GM06990 (cell line): Measurements from ENCODE around the gene CDK5R1.

Experiments used
- DNase-seq: peaks from one replicate; pipeline ENCODE4 v3.0.0-alpha.2; 2011; ENCODE audit not compliant: insufficient read length; ENCODE audit errors: extremely low read depth
- H3K27me3 ChIP-seq: replicated peaks from 2 replicates; pipeline ENCODE4 v1.6.0; 2011; ENCODE audit warnings: low read length; ENCODE audit not compliant: control insufficient read depth, insufficient read depth
- H3K36me3 ChIP-seq: 2 replicates; pipeline ENCODE4 v1.5.1; 2011; ENCODE audit warnings: low read length; ENCODE audit not compliant: control insufficient read depth, insufficient read depth
- H3K4me3 ChIP-seq: replicated peaks from 2 replicates; pipeline ENCODE4 v1.5.1; 2011; ENCODE audit warnings: low read depth, mild to moderate bottlenecking, control low read depth, low read length
- CTCF ChIP-seq: IDR thresholded peaks from 2 replicates; pipeline ENCODE4 v1.5.1; 2011; ENCODE audit warnings: low read length, control low read depth, mild to moderate bottlenecking, inconsistent platforms; ENCODE audit not compliant: insufficient read depth, poor library complexity, severe bottlenecking

The CDK5R1 gene

GRCh38 chr17:32486701-32487472 lies at the start of gene CDK5R1:
Gene CDK5R1, plus strand, starts transcription at chr17:32486993. Its CDS starts 628 bp downstream, at chr17:32487621.
- peak; percentile 81 for DNase-seq
- H3K27me3 ChIP-seq = no peaks in the 10 kb centered on the region
- TF ChIP-seq CTCF = no peak
- peaks cover 5% of the 10 kb centered on the region; the same call in 1 of the 2 replicates for H3K36me3 ChIP-seq
- peak within 1 kb of the TSS; percentile 69 for H3K4me3 ChIP-seq

GRCh38 chr17:32440722-32441121 lies 46.1 kb upstream of the CDK5R1 start:
- no peak for DNase-seq
- Histone ChIP-seq H3K4me3 (no peak overlapping the region), H3K36me3 (no peaks in the 10 kb centered on the region), H3K27me3 (no peaks in the 10 kb centered on the region)
- TF ChIP-seq CTCF = no peak

- no peaks in the 10 kb centered on the region for H3K27me3 ChIP-seq
- no peak overlapping the region for H3K4me3 ChIP-seq
- H3K36me3 ChIP-seq = peaks cover under 1% of the 10 kb centered on the region; the same call in 1 of the 2 replicates
- DNase-seq = no peak
- TF ChIP-seq CTCF = no peak
Observed at GRCh38 chr17:32441886-32442285, 44.9 kb upstream of the CDK5R1 start.

- no peaks in the 10 kb centered on the region for H3K27me3 ChIP-seq
- peaks cover 3% of the 10 kb centered on the region for H3K36me3 ChIP-seq
- peak overlapping the region; percentile 58 for H3K4me3 ChIP-seq
- TF ChIP-seq CTCF = no peak
- DNase-seq = no peak
Observed at GRCh38 chr17:32443827-32444300, 42.9 kb upstream of the CDK5R1 start.

GRCh38 chr17:32444301-32445073 lies 42.3 kb upstream of the CDK5R1 start, which contains the start of gene PSMD11:
Gene PSMD11, plus strand, starts transcription at chr17:32444510. Its CDS starts 14 bp downstream, at chr17:32444524.
- peak; percentile 98 for TF ChIP-seq CTCF
- H3K36me3 ChIP-seq = peaks cover 5% of the 10 kb centered on the region
- peak within 1 kb of the TSS; percentile 79 for H3K4me3 ChIP-seq
- DNase-seq = peak; percentile 97
- H3K27me3 ChIP-seq = no peaks in the 10 kb centered on the region
